NCI-H2107 (cell line): Measurements from ENCODE around the gene DUSP1.

Source experiments
- DNase-seq: peaks from one replicate; lab custom pipeline; 2025; lab: John Stamatoyannopoulos, UW

Gene DUSP1

DNA sequence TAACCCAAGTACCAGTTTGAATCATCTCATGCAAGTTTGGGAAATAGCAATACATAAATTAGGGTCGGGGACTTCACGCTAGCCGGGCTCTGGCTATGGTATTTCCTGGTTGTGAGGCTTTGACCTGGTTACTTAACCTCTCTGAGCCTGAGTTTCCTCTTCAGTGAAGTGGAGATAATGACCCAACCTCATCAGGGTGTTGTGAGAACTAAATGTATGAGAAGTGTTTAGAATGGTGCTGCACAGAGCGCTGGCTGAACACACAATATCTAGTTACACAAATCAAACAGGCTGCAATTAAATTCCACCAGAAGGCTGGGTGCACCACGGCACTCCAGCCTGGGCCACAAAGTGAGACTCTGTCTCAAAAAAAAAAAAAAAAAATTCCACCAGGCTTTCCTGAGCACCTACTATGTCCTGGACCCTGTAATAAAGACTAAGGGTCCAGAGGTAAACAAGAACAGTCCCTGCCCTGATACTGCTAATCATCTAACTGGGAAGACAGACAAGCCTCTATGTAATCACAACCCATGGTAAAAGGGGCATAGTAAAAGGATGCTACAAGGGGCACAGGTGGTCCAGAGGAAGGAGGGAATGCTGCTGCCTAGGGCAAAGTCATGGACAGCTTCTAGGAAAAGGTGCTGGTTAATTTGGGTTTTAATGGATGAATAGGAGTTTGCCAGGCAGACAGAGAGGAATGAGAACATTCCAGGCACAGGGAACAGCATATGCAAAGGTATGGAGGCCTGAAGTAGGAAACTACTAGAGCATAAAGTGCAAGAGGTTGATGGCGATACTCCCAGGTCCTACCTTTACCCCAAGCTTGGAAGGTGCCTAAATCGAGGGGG is 27.7 kb downstream of the DUSP1 start:
- no peak for DNase-seq

DNA sequence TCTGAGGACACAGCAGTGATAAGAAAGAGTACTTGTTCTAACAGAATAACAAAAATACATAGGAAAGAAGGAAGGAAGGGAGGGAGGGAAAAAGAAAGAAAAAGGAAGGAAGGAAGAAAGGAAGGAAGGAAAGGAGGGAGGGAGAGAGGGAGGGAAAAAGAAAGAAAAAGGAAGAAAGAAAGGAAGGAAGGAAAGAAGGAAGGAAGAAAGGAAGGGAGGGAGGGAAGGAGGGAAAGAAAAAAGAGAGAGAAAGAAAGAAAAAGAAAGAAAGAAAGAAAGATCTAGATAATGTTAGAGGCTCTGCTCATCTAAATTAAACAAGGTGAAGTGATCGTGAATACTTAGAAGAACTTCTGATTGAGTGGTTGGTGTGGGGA is 29.8 kb downstream of the DUSP1 start:
- no peak for DNase-seq

DNA sequence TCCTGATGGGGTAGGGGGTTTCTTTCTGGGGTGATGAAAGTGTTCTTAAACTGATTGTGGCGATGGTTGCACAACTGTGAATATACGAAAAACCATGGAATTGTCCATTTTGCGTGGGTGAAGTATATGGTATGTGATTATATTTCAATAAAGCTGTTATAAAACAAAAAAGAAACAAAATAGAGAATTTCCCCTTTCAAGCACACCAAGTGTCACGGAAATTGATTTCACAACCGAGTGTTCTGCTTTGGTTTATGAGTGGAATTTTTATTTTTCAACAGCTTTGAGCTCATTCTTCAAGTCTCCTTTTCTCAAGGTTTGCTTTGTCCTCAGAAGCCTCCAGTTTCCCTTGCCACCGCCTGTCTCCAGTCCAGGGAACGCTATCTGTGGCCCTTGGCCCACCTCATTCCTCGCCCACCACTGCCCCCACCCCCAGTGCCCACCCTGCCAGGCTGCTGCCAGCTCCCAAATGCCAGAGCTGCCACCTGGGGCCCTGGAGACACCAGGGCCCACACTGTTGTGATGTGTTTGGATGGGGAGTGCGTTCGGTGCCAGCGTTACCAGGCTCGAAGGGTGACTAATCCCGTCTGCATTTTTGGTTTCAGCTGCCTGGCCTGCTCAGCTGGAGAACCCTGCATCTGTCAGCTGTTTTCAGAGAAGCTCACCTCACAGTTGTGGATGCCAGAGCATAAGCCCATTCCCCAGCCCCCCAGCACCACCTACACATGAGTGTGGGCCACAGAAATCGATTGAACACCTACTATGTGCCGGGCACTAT is 30.4 kb downstream of the DUSP1 start:
- no peak for DNase-seq

DNA sequence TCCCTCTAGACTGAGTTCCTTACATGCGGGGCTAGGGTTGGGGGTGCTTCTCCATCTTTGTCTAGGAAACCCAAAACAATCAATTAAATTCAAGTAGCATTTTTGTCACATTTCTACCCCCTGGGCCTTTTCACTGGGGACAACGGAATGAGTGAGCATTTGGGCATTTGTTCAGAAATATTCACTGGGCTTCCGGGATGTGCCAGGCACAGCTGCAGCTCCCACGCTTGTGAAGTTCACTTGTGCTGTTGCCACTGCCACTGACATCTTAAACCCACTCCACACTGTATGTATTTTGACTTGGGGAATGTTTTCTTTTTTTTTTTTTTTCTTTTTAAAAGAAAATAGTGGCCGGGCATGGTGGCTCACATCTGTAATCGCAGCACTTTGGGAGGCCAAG is 31.6 kb downstream of the DUSP1 start:
- DNase-seq, result no peak

DNA sequence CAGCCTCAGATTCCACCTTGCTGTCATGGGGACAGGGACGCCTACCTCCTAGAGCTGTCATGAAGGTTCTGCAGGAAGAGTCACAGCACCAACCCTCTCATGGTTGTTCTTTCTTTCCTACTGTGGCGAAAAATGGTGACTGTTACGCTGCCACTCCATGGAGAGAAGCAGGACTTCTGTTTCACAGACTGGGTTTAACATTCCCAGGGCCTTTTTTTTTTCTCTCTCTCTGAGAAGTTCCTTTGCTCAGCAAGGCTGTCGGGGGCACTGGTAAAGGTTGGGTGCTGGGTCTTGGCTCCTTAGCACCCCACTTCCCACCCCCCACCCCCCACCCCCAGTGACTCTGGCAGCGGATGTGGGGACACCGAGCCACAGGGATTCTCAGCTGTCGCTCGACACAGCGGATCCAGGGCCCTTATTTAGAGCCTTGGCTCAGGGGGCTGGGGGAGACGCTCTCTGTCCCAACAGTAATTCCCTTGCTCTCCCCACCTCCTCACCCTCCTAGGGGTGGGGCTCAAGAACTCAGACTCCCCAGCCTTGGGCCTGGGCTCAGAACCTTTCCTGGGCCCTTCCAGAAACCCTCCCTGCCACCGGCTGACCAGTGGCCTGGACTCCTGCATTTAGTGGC is 34.4 kb downstream of the DUSP1 start:
- no peak for DNase-seq

DNA sequence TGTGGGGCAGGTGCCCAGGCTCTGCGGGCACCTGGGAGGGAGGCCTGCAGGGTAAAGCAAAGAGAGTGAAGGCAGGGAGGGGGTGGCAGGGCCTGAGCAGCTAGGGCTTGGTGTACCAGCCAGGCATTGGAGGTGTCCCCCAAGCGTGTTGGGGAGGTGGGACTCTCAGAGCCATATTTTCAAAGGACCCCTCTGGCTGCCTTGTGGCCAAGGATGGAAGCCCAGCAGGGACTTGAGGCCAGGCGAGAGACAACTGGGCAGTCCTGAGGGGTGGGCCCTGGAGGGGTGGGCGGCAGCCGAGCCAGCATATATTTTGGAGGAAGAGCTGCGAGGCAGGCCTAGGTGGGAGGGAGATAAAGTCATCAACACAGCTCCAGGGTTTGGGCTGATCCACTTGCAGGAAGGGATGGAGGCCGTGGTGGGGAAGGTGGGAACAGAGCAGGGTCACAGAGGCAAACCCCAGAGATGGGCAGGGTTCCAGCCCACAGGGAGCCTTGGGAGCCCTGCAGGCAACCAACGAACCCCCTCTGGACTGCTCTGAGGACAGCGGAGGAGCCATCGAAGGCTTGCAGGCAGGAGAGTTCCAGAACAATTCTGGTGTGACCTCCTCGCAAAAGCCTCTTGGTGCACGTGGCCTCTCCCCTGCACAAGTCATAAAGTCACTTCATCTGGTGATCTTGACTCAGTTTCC is 35.7 kb downstream of the DUSP1 start:
- no peak for DNase-seq

DNA sequence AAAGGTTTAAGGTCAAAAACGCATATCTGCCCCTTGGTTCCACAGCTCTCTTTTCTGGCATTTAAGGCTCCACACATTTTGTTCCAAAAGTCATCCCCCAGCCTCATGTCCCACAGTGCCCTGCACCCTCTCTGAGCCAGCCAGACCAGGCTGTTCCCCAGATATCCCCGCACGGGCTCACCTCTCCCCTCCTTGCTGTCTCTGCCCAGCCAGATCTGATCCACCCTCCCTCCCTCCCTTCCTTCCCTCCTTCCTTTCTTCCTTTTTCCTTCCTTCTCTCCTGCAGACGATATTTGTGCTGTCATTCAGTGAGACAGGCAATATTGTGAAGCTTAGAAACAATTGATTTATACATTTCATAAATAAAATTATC is 37.0 kb downstream of the DUSP1 start:
- no peak for DNase-seq

DNA sequence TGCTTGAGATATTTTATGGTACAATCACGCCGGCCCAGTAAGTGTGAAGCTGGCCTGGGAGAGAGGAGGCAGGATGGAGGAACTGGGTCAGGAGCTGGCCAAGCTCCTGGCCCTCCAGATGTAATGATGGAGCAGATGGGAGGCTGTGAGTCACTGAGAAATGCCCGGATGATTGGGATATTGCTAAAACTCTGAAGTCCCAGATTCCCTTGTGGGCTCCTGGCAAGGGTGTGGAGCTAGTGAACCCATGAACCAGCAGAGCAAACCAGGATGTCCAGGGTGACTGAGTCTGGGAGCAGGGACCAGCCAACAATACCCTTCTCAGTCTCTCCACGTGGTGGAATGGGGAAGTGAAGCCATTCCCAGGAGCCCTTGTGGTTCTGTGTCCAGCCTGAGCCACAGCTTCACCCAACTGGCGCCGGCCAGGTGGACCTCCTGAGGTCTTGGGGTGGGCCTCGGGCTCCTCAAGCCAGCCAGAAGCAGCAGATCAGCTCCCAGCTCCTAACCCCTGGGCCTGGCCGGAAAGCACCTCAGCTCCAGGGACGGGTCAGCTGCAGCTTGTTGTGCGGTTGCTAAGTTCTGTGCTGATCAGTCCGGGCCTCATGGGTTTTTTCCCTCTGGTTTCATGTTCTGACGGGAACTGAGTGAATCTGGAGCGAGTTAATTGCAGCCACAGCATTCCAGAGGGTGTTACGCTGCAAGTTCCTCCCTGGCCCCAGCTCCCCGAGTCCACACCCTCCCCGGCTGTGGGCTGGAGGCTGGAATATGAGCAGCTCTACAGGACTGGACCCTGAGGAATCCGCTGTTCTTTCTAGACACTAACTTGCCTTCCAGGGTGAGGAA is 37.6 kb downstream of the DUSP1 start:
- DNase-seq, result no peak

DNA sequence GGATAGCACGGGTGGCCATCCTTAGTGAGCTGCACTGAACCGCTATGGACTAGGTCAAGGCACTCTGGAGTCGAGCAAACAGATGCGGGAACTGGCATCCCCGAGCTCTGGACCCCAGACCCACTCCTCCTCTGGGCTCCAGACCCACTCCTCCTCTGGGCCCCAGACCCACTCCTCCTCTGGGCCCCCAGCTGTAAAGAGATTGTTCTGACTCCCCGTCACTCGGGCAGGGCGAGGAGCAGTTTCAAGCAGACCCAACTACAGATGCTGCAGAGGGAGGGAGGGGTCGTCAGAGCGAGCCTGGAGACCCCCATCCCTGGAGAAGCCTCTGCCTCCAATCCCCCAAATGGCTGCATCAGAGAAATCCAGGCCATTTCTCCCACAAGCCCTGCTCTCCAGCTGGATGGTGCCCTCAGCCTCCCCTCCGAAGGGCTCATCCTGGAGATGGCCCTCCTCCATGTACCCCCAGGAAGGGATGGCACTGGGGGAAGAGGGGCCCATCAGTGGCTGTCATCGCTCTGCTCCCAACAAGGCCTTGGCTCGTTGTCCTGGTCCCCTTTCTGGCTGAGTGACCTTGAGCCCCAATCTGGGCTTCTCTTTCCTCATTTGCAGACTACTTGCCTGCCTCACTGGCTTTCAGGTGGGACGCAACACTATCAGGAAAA is 38.7 kb downstream of the DUSP1 start:
- DNase-seq, result no peak

DNA sequence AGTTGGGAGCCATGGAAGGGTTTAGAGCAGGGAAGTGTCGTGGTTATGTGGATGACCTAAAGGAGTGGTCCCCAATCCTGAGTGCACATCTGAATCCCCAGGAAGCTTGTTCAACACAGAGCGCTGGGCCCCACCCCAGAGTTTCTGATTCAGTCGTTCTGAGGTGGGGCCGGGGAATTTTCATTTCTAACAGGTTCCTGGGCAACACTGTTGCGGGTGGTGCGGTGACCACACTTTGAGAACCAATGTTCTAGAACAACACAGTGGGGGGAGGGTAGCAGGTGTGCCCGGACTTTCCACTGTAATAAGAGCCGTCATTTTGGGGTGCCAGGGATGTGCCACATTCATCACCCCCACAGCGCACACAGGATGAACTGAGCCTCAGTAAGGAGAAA is 39.3 kb downstream of the DUSP1 start:
- DNase-seq, result no peak

DNA sequence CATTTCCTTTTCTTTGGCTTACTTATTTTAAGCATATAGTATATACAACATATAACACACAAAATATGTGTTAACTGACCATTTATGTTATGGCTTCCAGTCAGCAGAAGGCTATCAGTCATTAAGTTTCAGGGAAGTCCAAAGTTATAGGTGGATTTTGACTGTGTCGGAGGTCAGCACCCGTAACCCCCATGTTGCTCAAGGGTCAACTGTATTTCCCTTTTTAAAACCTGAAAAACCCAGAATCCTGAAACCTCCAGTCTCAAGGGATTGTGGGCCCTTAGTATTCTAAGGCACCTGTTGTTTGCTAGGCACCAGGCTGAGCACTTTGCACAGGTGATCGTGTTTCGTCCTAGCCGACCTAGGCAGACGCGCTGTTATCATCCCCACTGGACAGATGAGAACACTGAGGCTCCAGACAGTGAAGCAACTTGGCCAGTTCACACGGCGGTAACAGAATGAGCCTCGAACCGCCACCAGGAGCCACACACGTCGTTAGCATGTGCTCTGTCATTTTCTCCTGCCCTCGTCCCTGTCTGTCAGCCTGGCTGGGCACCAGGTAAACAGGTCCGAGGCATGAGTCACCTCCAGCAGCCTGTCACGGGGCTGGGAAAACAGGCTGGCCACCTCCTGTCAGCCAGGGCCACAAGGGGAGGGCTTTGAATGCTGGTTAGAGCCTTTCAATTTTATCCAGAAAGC is 39.9 kb downstream of the DUSP1 start:
- DNase-seq, result no peak

DNA sequence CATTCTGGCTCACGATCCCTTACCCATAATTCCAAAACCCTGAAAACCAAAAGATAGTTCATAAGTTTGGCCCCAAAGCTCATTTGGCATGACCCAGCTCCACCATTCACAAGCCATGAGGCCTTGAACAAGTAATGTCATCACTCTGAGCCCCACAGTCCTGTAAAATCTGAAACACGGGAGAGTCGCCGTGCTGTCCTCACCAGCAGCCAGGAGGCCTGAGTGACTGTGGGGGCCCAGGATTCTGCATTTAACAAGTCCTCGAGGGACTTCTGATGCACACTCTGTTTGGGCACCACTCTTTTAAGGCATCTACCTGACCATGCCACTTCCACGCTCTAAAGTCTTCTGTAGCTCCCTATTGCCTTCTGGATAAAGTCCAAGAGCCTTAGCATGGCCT is 40.8 kb downstream of the DUSP1 start:
- DNase-seq, result no peak

DNA sequence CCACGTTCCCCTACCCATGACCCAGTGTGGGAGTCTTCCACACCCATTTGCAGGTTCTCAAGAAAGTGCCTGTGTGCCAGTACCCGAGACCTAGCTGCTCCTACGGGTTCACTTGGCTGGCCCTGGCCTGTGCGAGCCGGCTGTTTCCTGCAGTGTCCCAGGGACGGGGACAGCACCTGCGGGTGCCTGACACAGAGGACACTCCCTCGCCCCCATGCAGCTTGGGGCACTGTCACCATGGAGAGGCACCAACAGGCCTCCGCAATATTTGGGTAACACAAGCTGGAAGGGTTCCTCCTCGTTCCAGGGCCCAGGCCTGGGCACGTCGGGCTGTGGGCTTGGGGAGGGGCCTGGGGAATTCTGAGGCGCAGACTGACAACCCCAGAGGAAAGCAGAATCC is 41.4 kb downstream of the DUSP1 start:
- DNase-seq, result no peak

DNA sequence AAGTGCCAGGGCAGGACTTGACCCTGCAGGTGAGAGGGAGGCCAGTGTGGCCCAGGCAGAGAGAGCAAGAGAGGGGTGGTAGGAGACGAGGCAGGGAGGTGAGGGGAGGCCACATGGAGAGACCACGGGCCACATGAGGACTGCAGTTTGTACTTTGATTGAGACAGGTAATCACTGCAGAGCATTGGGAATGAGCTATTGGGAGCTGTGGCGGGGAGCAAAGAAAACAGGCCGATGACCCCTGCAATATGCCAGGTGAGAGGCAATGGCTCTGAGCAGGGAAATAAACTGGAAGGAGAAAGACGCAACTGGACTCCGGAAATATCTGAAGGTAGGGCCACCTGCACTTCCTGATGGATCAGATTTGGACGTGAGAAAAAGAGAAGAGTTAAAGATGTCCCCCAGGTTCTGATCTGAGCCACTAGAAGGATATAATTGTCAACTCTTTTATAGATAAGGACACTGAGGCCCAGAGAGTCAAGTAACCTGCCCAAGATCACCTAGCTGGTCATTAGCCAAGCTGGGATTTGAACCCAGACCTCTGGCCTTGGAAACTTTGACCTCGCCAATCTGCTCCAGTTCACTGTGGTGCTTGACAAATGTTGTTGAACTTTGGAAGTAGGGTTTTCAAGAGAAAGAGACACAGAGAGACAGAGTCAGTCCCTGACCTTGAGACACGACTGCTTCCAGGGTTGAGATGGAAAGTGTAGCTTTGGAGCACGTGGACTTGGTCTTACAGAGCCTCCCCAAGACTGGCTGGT is 42.3 kb downstream of the DUSP1 start:
- no peak for DNase-seq

DNA sequence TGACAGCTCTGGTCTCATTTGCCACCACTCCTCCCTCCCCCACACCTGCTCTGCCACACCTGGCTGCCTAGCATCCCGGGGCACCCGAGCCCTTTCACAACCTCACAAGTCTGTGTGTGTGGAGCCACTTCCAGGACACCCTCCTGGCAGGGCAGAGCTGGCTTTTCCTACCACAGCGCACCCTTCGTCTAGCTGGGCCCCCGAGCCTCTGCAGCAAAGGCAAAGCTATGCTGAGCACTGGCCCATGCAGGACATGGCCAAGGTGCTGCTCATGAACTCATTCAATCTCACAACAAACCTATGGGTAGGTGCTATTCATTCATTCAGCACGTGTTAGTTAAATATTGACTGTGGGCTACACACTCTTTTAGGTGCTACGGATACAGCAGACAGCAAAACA is 43.4 kb downstream of the DUSP1 start:
- no peak for DNase-seq

DNA sequence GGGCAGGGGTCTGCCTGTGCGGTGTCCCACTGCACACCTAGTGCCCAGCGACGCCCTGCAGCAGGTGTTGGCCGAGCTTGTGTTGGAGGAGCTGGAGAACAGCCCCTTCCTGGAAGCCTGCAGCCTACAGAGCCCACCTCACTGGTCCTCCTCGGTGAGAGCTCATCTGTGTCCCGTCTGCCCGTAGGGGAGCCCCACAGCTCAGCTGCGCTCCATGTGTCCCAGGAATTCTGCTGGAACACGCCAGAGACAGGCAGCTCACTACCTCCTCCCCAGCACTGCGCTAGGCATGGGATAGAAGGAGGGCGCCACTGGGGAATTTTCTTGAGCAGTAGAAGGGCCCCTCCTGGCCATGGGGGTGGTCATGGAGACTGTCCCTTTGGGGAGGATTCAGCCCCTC is 44.0 kb downstream of the DUSP1 start:
- DNase-seq, result no peak

DNA sequence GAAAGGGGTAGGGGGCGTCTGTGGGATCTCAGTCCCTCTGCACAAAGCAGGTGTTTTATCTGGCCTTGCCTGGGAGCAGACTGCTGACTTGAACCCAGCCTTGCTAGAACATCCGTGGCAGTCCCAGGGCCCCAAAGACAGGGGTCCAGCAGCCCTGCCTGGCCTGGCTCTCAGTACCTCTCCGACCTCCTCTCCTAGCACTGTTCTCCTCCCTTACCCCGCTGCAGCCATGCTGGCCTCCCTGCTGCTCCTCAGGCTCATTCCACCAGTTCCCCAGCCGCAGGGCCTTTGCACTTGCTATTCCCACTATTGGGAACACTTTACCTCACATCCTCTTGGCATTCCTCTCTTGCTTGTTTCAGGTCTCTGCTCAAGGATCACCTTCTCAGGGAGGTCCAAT is 45.2 kb downstream of the DUSP1 start:
- no peak for DNase-seq

DNA sequence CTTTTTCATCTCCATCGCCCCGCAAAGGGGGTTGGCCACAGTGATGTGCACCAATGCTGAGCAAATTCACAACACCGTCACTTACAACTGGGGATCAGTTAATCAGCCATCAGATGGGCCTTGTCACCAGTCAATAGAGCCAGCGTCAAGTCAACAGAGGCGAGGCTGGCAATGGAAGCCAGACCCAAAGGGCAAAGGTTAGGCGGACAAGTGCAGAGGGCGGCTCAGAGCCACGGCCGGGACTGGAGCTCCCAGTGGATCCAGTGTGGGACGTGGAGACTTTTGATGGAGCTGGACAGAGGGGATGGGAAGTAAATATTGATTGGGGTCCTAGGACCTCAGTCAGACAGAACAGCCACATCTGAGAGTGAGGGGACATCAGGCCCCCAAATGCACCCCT is 45.7 kb downstream of the DUSP1 start:
- DNase-seq, result no peak
